Measurements from ENCODE around the gene ACP4.

The ACP4 gene

GRCh38 chr19:50794074-50794875, 4.1 kb downstream of the ACP4 start:
- Histone ChIP-seq H3K9ac (ENCODE audit: low read length) (no peak overlapping the region), H3K4me1 (ENCODE audit: insufficient read depth, low read length, severe bottlenecking) (peaks cover 5% of the 10 kb centered on the region), H3K4me3 (ENCODE audit: low read depth, low read length, poor library complexity, severe bottlenecking) (no peak overlapping the region), H3K27me3 (ENCODE audit: insufficient read depth, low read length) (no peaks in the 10 kb centered on the region), H3K9me2 (ENCODE audit: low read depth, low read length) (no peaks in the 10 kb centered on the region), H3K4me2 (ENCODE audit: low read length) (no peak overlapping the region), H3K36me3 (ENCODE audit: insufficient read depth, low read length) (peaks cover 41% of the 10 kb centered on the region), H3K27ac (ENCODE audit: low read depth, low read length, poor library complexity, severe bottlenecking) (no peak overlapping the region), H3K79me2 (ENCODE audit: insufficient read depth, low read length) (no peaks in the 10 kb centered on the region), H4K20me1 (ENCODE audit: insufficient read depth, low read length) (no peaks in the 10 kb centered on the region), H3F3A (ENCODE audit: insufficient read depth, low read length) (no peaks in the 10 kb centered on the region), H2AFZ (ENCODE audit: low read length) (no peak overlapping the region), H3K9me3 (ENCODE audit: low read length) (no peaks in the 10 kb centered on the region)
- TF ChIP-seq CTCF (IDR thresholded peaks at IDR 0.05; ENCODE audit: low read length): no peak
- no peak for TF ChIP-seq EZH2 (IDR thresholded peaks at IDR 0.05; ENCODE audit: borderline replicate concordance, low read length)

DNA sequence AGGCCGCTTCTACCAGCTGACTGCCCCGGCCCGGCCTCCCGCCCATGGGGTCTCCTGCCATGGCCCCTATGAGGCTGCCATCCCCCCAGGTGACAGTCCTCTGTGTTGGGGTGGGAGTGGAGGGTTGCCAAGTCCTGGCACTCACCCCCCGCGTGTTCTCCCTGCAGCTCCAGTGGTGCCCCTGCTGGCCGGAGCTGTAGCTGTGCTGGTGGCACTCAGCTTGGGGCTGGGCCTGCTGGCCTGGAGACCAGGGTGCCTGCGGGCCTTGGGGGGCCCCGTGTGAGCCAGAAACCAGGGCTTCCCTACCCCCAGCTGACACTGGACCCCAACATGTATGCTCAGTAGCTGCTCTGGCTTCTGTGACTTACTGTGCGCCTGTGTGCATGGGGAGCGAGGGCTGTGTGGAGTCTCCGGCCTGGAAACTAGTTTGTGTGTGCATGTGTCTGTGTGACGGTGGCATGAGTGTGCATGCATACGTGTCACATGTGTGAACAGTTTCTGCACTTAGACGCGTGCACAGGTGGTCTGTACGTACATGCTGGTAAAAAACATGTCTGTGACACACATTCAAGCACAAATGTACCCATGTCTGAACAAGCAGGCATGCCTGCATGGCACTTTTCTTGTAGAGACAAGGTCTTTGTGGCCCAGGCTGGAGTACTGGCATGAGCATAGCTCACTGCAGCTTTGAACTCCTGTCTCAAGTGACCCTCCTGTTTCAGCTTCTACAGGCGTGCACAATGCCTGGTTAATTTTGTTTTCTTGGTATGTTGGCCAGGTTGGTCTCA, 4.9 kb downstream of the ACP4 start:
- Histone ChIP-seq H3K27ac (ENCODE audit: low read depth, low read length, poor library complexity, severe bottlenecking) (no peak overlapping the region), H3K9ac (ENCODE audit: low read length) (no peak overlapping the region), H3K9me2 (ENCODE audit: low read depth, low read length) (no peaks in the 10 kb centered on the region), H3F3A (ENCODE audit: insufficient read depth, low read length) (no peaks in the 10 kb centered on the region), H3K4me1 (ENCODE audit: insufficient read depth, low read length, severe bottlenecking) (peaks cover 5% of the 10 kb centered on the region), H3K79me2 (ENCODE audit: insufficient read depth, low read length) (no peaks in the 10 kb centered on the region), H2AFZ (ENCODE audit: low read length) (no peak overlapping the region), H3K27me3 (ENCODE audit: insufficient read depth, low read length) (no peaks in the 10 kb centered on the region), H4K20me1 (ENCODE audit: insufficient read depth, low read length) (no peaks in the 10 kb centered on the region), H3K4me2 (ENCODE audit: low read length) (no peak overlapping the region), H3K9me3 (ENCODE audit: low read length) (no peaks in the 10 kb centered on the region), H3K36me3 (ENCODE audit: insufficient read depth, low read length) (peaks cover 49% of the 10 kb centered on the region), H3K4me3 (ENCODE audit: low read depth, low read length, poor library complexity, severe bottlenecking) (no peak overlapping the region)
- TF ChIP-seq EZH2 (IDR thresholded peaks at IDR 0.05; ENCODE audit: borderline replicate concordance, low read length) (no peak), CTCF (IDR thresholded peaks at IDR 0.05; ENCODE audit: low read length) (peak; percentile 42; the same call in 1 of the 2 replicates)

- H2AFZ ChIP-seq (ENCODE audit: low read length): no peak overlapping the region
- H3K9me2 ChIP-seq (ENCODE audit: low read depth, low read length): no peaks in the 10 kb centered on the region
- TF ChIP-seq EZH2 (IDR thresholded peaks at IDR 0.05; ENCODE audit: borderline replicate concordance, low read length) (no peak), CTCF (IDR thresholded peaks at IDR 0.05; ENCODE audit: low read length) (no peak)
- no peak overlapping the region for H3K9ac ChIP-seq (ENCODE audit: low read length)
- peaks cover 5% of the 10 kb centered on the region for H3K4me1 ChIP-seq (ENCODE audit: insufficient read depth, low read length, severe bottlenecking)
- no peaks in the 10 kb centered on the region for H3K27me3 ChIP-seq (ENCODE audit: insufficient read depth, low read length)
- H3K36me3 ChIP-seq (ENCODE audit: insufficient read depth, low read length): peaks cover 53% of the 10 kb centered on the region
- no peak overlapping the region for H3K27ac ChIP-seq (ENCODE audit: low read depth, low read length, poor library complexity, severe bottlenecking)
- H4K20me1 ChIP-seq (ENCODE audit: insufficient read depth, low read length): no peaks in the 10 kb centered on the region
- no peak overlapping the region for H3K4me2 ChIP-seq (ENCODE audit: low read length)
- H3K79me2 ChIP-seq (ENCODE audit: insufficient read depth, low read length): no peaks in the 10 kb centered on the region
- no peaks in the 10 kb centered on the region for H3K9me3 ChIP-seq (ENCODE audit: low read length)
- no peaks in the 10 kb centered on the region for H3F3A ChIP-seq (ENCODE audit: insufficient read depth, low read length)
- H3K4me3 ChIP-seq (ENCODE audit: low read depth, low read length, poor library complexity, severe bottlenecking): no peak overlapping the region
Measured at GRCh38 chr19:50795664-50796073, 5.5 kb downstream of the ACP4 start.

Measured in OCI-LY1 (cell line).